Measurements from ENCODE around the gene TSPAN33. TPM values are rescaled to one million over a fixed set of nuclear protein-coding genes. Genes with fewer than 3 reads are reported as not detected.

TSPAN33 gene
- total and polyA plus RNA-seq, 2 experiments from 2014 or later: 0.76 TPM; not detected in 1

- TF ChIP-seq EZH2phosphoT487 (IDR thresholded peaks at IDR 0.05; ENCODE audit: insufficient read depth, low read depth) (no peak), EZH2 (IDR thresholded peaks at IDR 0.05; ENCODE audit: insufficient read depth, poor library complexity, severe bottlenecking) (no peak)
- Histone ChIP-seq H2AFZ (no peak overlapping the region), H3K27me3 (replicated peaks; ENCODE audit: insufficient read depth) (no peaks in the 10 kb centered on the region), H4K20me1 (ENCODE audit: insufficient read depth) (no peaks in the 10 kb centered on the region), H3K4me3 (no peak overlapping the region), H3K9me2 (ENCODE audit: insufficient read depth) (no peaks in the 10 kb centered on the region), H3K27ac (no peak overlapping the region), H3F3A (ENCODE audit: insufficient read depth) (no peaks in the 10 kb centered on the region), H3K9ac (no peak overlapping the region), H3K79me2 (ENCODE audit: insufficient read depth) (no peaks in the 10 kb centered on the region), H3K9me3 (ENCODE audit: low read depth) (no peaks in the 10 kb centered on the region), H3K4me1 (ENCODE audit: insufficient read depth) (no peaks in the 10 kb centered on the region), H3K36me3 (ENCODE audit: low read depth) (no peaks in the 10 kb centered on the region), H3K4me2 (ENCODE audit: unreplicated experiment) (no peak overlapping the region)
- no peak for DNase-seq
- in situ Hi-C loops (cut with MboI): loop anchor here (25.0 kb wide), 1 partner anchor 432 kb away; no protein-coding TSS in a partner anchor
- 92 to 96% methylated on average over 26 to 29 of the region's 29 CpGs for WGBS, 2 experiments (ENCODE audit: low coverage in 1 of 2, low lambda C conversion rate in 2 of 2, missing lambda C conversion rate in 2 of 2)
These were observed 60.8 kb downstream of the TSPAN33 start for GRCh38 chr7:129205126-129205818.

GRCh38 chr7:129205987-129206785, 61.7 kb downstream of the TSPAN33 start:
- Histone ChIP-seq H3K36me3 (ENCODE audit: low read depth) (no peaks in the 10 kb centered on the region), H3K79me2 (ENCODE audit: insufficient read depth) (no peaks in the 10 kb centered on the region), H3K27me3 (replicated peaks; ENCODE audit: insufficient read depth) (no peaks in the 10 kb centered on the region), H3K27ac (no peak overlapping the region), H3K4me2 (ENCODE audit: unreplicated experiment) (no peak overlapping the region), H3K9me2 (ENCODE audit: insufficient read depth) (no peaks in the 10 kb centered on the region), H2AFZ (no peak overlapping the region), H3K9me3 (ENCODE audit: low read depth) (no peaks in the 10 kb centered on the region), H4K20me1 (ENCODE audit: insufficient read depth) (no peaks in the 10 kb centered on the region), H3K4me1 (ENCODE audit: insufficient read depth) (no peaks in the 10 kb centered on the region), H3K9ac (no peak overlapping the region), H3F3A (ENCODE audit: insufficient read depth) (no peaks in the 10 kb centered on the region), H3K4me3 (no peak overlapping the region)
- TF ChIP-seq EZH2 (IDR thresholded peaks at IDR 0.05; ENCODE audit: insufficient read depth, poor library complexity, severe bottlenecking) (no peak), EZH2phosphoT487 (IDR thresholded peaks at IDR 0.05; ENCODE audit: insufficient read depth, low read depth) (no peak)
- in situ Hi-C loops (cut with MboI): loop anchor here (25.0 kb wide), 1 partner anchor 431 kb away; no protein-coding TSS in a partner anchor
- no peak for DNase-seq
- WGBS, 2 experiments (ENCODE audit: low coverage in 1 of 2, low lambda C conversion rate in 2 of 2, missing lambda C conversion rate in 2 of 2): 93 to 94% methylated on average over 18 of the region's 18 CpGs

GRCh38 chr7:129208667-129209066, 64.2 kb downstream of the TSPAN33 start:
- H3K79me2 ChIP-seq (ENCODE audit: insufficient read depth): no peaks in the 10 kb centered on the region
- no peaks in the 10 kb centered on the region for H4K20me1 ChIP-seq (ENCODE audit: insufficient read depth)
- no peak overlapping the region for H3K4me3 ChIP-seq
- H3K36me3 ChIP-seq (ENCODE audit: low read depth): no peaks in the 10 kb centered on the region
- H3K4me1 ChIP-seq (ENCODE audit: insufficient read depth): no peaks in the 10 kb centered on the region
- in situ Hi-C loops (cut with MboI): loop anchor here (25.0 kb wide), 1 partner anchor 429 kb away; no protein-coding TSS in a partner anchor
- H3K9me2 ChIP-seq (ENCODE audit: insufficient read depth): no peaks in the 10 kb centered on the region
- WGBS, 2 experiments (ENCODE audit: low coverage in 1 of 2, low lambda C conversion rate in 2 of 2, missing lambda C conversion rate in 2 of 2): 79 to 85% methylated on average over 9 of the region's 9 CpGs
- no peak overlapping the region for H3K27ac ChIP-seq
- TF ChIP-seq EZH2phosphoT487 (IDR thresholded peaks at IDR 0.05; ENCODE audit: insufficient read depth, low read depth) (no peak), EZH2 (IDR thresholded peaks at IDR 0.05; ENCODE audit: insufficient read depth, poor library complexity, severe bottlenecking) (no peak)
- no peak overlapping the region for H3K4me2 ChIP-seq (ENCODE audit: unreplicated experiment)
- H2AFZ ChIP-seq: no peak overlapping the region
- H3K27me3 ChIP-seq (replicated peaks; ENCODE audit: insufficient read depth): no peaks in the 10 kb centered on the region
- H3K9me3 ChIP-seq (ENCODE audit: low read depth): no peaks in the 10 kb centered on the region
- no peak overlapping the region for H3K9ac ChIP-seq
- no peaks in the 10 kb centered on the region for H3F3A ChIP-seq (ENCODE audit: insufficient read depth)
- DNase-seq: no peak

- DNase-seq: no peak
- Histone ChIP-seq H3K27me3 (replicated peaks; ENCODE audit: insufficient read depth) (no peaks in the 10 kb centered on the region), H3K9me3 (ENCODE audit: low read depth) (no peaks in the 10 kb centered on the region), H3K9ac (no peak overlapping the region), H3K4me3 (no peak overlapping the region), H3K4me1 (ENCODE audit: insufficient read depth) (no peaks in the 10 kb centered on the region), H3K27ac (no peak overlapping the region), H2AFZ (no peak overlapping the region), H3F3A (ENCODE audit: insufficient read depth) (no peaks in the 10 kb centered on the region), H3K79me2 (ENCODE audit: insufficient read depth) (no peaks in the 10 kb centered on the region), H3K36me3 (ENCODE audit: low read depth) (no peaks in the 10 kb centered on the region), H4K20me1 (ENCODE audit: insufficient read depth) (no peaks in the 10 kb centered on the region), H3K4me2 (ENCODE audit: unreplicated experiment) (no peak overlapping the region), H3K9me2 (ENCODE audit: insufficient read depth) (no peaks in the 10 kb centered on the region)
- WGBS, 2 experiments (ENCODE audit: low coverage in 1 of 2, low lambda C conversion rate in 2 of 2, missing lambda C conversion rate in 2 of 2): 85 to 86% methylated on average over 15 of the region's 15 CpGs
- in situ Hi-C loops (cut with MboI): loop anchor here (25.0 kb wide), 1 partner anchor 428 kb away; no protein-coding TSS in a partner anchor
- no peak for TF ChIP-seq EZH2 (IDR thresholded peaks at IDR 0.05; ENCODE audit: insufficient read depth, poor library complexity, severe bottlenecking)
These were observed 64.8 kb downstream of the TSPAN33 start for GRCh38 chr7:129209067-129209926.

Data from GM23248 (cell line).